Adrenal gland (tissue), 5 donors: ENCODE measurements around the gene LRRC15.

ENCODE experiments used
- POLR2A ChIP-seq, 2 donors: fragments of 450-650 bp; IDR thresholded peaks; one replicate each; pipeline ENCODE4 v1.6.1; 2017; ENCODE audit warnings: antibody characterized with exemption in 2 of 2, mild to moderate bottlenecking in 2 of 2, moderate library complexity in 1 of 2
- TF ChIP-seq, protein P1 (sequence below), 6 experiments: fragments of 450-650 bp in 4 of 6; fragments of 200-600 bp in 2 of 6; sonication (generic) in 1 of 6; IDR thresholded peaks; 1 replicate in 5 of 6; 2 replicates in 1 of 6; pipeline versions ENCODE4 v1.5.1 to v1.8.0; 2016 to 2021; ENCODE audit warnings: antibody characterized with exemption in 6 of 6, mild to moderate bottlenecking in 2 of 6, moderate library complexity in 1 of 6
- donor health status: DM: no; HTN: no; CAD: no.

DNA sequence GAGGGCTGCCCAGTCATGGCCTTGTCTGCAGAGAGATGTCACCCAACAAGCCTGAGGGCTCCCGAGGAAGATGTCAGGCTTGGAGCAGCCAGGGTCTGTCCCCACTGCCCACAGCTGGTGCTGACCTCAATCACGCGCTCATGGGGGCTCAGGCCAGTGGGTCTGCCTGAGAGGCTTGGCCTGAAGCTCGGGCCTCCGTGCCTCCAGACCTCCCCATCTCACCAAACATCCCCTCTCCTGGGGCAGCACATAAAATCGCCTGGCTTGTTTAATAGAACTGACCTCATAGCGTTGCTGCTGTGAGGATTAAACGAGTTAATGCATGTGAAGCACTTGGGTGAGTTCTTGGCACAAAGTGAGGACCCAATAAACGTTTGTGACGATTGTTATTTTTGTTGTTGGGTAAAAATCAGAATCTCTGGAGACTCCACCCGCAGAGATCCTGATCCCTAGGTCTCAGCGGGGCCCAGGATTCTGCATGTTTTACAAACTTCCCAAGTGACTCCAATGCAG is 3.5 kb downstream of the LRRC15 start:
- TF ChIP-seq, protein P1, sequence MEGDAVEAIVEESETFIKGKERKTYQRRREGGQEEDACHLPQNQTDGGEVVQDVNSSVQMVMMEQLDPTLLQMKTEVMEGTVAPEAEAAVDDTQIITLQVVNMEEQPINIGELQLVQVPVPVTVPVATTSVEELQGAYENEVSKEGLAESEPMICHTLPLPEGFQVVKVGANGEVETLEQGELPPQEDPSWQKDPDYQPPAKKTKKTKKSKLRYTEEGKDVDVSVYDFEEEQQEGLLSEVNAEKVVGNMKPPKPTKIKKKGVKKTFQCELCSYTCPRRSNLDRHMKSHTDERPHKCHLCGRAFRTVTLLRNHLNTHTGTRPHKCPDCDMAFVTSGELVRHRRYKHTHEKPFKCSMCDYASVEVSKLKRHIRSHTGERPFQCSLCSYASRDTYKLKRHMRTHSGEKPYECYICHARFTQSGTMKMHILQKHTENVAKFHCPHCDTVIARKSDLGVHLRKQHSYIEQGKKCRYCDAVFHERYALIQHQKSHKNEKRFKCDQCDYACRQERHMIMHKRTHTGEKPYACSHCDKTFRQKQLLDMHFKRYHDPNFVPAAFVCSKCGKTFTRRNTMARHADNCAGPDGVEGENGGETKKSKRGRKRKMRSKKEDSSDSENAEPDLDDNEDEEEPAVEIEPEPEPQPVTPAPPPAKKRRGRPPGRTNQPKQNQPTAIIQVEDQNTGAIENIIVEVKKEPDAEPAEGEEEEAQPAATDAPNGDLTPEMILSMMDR (IDR thresholded peaks at IDR 0.05), result no peak
- no peak for TF ChIP-seq POLR2A (IDR thresholded peaks at IDR 0.05)
